Activated naive CD4-positive, alpha-beta T cell treated with Interleukin-2 at 50 U/mL for 16 hours (primary cell): ENCODE data around the gene GRK5.

ENCODE experiments used
- DNase-seq: peaks from one replicate; pipeline ENCODE4 v3.0.0-alpha.2; 2020

The GRK5 gene

DNA sequence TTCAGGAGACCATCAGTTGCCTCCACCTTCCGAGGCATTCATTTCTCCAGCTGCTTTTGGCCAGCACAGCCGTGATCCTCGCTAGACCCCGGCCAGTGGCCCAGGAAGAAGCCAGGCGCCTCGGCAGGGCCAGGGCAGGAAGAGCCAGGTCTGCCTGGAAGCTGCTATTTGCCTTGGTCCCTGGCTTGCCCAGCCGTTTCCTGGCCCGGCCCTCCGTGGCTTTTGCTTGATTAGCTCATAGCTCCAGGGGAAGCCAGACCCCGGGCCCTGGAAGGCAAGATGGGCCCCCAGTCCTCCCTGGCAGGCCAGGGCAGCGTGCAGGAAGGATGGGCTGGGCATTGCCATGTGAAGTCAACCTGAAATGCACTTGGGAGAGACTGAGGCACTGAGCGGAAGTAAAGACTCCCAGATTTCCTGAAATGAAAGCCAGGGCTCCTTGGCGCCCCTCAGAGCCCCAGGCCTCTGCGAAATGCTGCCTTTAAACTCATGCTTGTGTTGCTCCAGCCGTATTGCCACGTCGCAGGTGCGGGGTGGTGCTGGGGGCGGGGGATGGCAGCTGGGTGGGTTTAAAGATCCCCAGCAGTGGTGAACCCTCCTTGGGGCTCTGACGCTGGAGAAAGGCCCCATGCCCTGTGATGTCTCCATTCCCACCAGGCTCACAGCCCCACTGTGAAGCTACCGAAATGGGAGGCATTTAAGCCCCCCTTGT, 160.6 kb downstream of the GRK5 start:
- DNase-seq = no peak

DNA sequence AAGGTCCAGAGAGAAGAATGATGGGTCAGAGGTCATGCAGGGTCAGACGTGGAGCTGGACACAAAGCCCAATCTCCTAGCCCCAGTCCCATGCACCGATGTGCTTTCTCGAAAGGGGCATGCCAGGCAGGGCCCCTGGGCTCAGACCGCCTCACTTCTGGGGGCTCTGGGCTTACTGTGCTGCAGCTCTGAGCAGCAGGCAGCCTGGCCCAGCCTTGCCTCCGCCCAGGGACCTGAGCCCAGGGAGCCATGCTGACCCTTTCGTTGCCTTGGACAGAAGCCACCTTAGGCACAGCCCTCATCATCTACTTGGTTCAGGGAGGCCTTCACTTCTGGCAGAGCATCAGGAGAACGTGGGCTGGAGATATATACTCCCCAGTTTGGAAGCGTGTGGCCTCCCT, 161.2 kb downstream of the GRK5 start:
- DNase-seq = no peak

DNA sequence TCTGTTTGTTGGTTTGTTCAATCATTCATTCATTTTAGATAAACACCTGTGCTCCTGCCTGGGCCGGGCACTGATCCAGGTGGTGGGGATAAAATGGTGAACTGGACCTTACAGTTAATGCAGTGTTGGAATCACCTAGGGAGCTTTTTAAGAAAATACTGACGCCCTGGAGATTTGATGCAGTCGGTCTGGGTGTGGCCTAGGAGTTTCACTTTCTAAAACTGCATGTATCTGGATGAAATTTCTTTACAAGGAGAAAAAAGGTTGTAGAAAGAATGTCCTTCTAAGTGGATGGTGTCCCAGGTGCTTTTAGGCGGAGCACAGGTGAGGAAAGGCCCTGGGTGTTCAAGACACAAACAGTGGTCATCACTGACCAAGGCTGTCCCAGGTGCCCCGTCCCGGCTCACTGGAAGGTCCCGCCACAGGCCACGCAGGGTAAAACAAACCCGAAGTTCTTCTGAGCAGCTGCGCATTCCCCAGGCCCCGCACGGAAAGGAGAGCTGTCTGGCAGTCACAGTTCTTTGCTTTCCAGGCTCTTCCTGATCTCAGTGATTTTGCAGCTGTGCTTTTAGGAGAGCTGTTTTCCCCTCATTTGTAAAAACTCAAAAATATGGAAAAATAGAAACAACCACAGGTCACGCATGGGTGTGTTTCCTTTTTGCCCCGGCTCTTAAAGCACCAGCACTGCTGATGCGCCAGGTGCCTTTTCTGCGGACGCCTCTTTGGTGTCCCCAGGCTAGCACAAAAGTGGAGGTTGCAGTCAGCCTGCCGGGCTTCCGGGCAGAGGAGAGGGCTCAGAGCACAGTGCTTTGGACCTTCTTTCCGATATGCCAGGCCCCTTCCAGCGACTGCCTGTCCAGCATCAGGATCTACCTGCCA, 161.9 kb downstream of the GRK5 start:
- DNase-seq = no peak

DNA sequence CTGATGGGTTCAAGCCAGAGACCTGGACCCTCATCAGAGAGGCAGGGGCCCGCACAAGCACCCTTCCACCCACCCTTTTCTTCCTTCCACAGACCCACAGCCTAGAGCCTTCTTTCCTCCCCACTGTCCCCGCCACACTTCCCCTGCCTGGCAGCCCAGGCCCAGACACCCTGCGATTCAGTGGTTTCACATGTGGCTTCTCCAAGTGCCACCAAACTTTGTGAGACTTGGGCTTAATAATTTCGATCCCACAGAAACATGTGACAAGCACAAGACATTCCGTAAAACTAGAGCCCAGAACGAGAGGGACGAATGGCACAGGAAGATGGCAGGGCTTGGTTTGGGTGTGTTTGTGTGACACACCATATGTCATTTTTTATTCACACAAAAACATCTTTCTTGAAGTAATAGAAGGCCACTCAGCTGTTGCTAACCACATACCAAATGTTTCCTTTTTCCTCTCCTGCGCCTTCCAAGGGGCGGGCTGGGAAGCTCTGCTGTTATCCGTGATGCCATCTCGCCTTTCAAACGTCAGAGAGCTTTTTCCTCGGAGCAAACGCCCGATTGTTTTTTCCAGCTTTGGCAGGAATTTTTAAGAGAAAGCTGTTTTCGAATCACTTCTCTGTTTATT, 162.9 kb downstream of the GRK5 start:
- no peak for DNase-seq

DNA sequence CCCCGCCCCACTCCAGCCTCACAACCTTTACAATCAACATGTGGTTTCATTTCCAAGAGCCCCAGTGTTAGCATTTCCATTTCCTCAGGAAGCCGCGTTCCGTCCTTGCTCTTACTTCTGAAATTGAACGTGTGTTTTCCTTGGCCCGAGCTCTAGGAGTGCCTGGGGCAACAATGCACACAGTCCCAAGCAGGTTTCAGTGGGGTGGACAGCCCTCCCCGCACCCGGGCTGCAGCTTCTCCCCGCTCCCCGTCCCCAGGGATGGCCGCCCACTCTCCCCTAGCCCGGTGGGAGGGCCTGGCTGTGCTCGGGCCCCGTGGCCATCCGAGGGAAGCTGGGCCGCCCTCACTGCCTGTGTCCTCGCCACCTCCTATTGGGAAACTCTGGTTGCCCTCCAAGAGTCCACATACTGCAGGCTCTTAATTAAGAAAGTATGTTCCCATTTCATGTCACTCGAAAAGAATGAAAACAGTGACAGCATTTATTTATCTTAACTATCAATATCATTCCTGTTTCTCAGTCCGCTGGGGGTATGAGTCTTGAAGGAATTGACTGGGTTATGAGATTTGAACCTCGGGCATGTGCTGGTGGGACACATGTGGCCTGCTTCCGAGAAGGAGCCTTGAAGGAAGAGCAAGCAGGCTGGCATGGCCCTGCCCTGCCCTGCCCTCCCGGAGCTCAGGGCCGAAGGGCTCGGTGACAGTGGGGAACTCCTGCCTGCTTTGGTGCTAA, 163.8 kb downstream of the GRK5 start:
- DNase-seq = no peak

DNA sequence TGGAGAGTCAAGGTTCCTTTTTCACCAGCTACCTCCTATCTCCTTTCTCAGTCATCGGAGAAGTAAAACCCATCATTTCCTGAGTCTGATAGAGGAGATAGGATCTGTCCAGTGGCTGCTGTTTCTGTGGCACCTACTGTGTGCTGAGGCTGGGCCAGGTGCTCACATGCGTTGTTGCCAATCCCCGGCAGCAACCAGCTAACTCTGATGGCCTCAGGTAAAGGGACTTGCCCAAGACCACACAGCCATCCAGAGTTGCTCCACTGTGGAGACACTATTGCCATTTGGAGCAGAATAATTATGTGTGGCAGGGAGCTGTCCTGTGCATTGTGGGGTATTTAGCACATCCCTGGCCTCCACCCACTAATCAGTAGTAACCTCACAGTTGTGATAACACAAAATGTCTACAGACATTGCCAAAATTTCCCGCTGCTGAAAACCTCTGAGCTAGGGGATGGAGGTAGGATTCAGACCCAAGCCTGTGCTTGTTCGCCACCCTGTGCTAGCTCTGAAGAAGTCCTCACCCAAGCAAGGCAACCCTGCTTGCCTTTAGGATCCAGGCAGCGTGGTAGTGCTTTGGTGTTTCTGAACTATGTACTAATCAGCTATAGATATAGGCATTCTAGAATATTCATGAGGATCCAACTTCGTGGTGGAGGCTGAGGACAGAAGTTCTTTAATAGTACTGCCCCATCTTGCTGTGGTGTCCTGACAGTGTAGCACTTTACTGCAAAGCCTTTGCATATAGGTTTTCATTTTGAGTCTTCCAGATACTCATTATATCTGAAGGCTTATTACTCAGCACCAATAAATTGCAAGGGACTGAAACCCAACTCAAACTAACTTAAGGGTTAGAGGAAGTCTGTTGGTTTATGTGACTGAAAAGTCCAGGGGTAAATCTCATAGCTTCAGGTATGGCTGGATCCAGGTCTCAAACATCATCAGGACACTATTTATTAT, 164.6 kb downstream of the GRK5 start:
- no peak for DNase-seq

DNA sequence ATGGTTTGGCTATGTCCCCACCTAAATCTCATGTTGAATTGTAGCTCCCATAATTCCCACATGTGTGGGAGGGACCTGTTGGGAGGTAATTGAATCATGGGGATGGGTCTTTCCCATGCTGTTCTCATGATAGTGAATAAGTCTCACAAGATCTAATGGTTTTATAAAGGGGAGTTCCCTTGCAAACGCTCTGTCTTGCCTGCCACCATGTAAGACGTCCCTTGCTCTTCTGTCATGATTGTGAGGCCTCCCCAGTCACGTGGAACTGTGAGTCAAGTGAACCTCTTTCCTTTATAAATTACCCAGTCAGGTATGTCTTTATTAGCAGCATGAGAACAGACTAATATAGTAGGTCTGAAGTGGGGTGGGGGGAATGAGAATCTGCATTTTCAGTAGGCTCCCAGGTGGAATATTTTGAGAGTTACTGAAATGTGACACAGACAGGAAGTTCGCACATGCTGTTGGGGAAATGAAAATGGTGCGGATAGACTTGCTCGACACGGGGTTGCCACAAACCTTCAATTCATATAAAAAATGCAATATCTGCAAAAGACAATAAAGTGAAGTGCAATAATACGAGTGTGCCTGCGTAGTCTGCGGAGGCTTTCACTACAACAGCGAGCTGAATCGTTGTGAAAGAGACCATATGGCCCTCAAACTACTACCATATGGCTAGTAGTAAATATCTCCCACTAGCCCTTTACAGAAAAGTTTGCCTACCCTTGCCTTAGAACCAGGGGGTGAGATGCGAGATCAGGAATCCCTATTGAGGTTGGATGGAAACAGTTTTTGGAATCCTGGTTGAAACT, 166.1 kb downstream of the GRK5 start:
- no peak for DNase-seq

DNA sequence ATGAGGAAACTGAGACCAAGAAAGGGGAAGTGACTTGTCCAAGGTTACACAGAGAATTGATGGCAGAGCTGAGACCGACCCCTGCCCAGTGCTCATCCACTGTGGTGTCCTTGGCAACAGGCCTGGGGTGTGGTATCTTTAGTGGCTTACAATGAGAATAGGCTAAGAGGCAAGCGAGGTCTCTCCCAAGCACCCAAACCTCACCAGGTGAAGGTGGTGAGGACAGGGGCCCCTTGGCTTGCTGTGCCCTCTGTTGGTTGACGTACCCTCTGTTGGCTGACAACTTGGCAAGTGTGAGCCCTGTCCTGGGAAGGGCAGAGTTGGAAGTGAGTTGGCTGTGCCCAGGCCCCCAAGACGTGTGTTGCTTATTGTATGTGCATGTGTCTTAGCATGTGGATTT, 166.9 kb downstream of the GRK5 start:
- DNase-seq = no peak

DNA sequence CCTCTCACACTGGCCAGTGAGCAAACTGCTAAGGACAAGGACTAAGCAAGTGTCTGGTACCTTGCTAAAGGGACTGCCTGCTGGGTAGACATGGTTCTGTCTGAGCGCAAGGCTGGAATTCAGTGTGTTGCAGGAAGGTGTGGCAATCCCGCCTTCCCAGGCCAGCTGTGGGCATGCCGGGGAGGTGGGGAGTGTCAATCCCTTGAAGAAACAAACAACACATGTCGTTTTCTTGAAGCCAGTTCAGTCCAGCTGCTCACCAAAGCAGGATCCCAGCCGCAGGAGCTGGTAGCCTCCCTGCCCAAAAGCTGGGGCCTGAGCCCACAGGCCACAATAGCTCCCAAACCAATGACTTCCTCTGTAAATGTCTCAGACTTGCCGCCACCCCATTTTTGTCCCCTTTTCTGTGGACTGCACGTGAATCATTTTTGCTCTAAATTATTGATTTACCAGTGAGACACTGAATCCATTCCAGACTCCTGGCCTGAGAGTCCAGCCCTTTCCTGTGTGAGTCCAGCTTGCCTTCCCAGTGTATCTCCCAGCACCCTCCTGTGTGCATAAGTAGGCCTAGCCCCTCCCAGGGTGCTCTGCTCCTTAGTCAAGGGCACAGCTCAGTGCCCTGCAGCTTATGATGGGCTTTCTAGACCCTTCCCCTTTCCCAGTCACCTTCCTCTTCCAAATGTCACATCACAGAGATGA, 168.4 kb downstream of the GRK5 start:
- DNase-seq = no peak

DNA sequence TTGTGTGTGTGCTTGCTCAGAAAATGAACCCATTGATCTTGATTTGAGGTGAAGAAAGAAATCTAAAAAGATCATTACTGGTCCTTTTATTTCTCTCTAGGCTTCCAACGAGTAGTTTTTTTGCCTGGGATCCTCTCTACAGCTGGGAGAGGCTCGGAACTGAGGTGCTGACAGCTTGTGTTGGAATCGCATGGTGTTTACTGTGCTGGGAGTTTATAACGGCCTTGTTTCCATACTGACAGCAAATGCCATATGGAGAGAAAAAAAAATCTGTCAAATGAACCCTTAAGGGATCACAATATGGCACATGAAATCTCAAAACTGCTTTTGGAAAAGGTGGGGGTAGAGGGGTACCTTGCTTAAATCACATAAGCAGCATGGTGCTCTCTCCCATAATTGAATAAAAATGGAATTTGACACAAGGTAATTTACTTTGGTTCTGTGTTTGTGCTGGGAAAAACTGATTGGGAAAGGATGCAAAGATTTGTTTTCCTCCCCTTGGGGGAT, 170.1 kb downstream of the GRK5 start:
- DNase-seq = no peak

DNA sequence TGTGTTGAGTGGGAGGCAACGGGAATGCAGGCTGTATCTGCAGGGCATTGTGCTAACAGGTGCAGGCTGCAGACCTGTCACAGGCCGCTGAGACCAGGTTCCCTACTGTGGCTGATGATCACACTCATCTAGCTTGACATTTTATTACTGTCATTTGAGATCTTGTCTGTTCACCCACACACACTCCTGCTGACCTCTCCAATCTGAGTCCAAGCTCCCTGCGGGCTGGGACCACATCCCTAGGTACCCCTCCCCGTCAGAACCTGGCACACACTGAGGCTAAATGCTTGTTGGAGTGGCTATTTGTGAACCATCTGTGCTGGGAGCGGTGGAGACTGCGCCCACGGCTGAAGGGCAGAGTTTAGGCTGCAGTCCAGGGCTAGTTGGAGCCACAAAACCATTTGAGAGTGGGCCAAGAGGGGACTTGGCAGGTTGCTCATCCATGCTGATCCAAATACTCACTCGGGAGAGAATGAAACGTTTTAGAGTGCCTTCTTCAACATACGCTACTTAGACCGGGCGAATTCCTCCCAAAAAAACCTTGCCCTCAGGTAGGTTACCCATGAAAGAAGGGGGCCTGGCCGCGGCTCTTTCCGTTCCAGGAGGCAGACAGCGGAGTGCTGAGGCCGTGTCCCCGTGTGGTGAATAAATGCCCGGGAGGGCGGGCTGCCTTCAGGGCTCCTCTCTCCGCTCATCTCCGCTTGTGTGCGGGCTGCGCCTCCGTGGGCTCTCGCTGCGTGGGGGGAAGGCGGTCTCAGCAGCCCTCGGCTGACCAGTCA, 170.8 kb downstream of the GRK5 start:
- DNase-seq = no peak

DNA sequence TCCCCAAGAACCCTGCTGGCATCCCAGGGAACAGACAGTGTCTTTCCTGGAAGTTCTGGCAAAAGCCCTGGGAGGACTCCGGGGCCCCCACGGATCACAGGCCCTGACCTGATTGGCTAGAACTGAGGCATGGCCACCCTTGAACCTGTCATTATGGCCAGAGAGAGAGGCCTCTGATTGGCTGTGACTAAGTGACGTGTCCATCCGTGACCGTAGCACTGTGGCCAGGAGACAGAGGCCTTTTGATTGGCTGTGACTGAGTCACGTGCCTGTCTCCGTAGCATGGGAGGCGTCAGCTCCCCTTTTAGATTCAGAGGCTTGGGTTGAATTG, 171.3 kb downstream of the GRK5 start:
- no peak for DNase-seq

DNA sequence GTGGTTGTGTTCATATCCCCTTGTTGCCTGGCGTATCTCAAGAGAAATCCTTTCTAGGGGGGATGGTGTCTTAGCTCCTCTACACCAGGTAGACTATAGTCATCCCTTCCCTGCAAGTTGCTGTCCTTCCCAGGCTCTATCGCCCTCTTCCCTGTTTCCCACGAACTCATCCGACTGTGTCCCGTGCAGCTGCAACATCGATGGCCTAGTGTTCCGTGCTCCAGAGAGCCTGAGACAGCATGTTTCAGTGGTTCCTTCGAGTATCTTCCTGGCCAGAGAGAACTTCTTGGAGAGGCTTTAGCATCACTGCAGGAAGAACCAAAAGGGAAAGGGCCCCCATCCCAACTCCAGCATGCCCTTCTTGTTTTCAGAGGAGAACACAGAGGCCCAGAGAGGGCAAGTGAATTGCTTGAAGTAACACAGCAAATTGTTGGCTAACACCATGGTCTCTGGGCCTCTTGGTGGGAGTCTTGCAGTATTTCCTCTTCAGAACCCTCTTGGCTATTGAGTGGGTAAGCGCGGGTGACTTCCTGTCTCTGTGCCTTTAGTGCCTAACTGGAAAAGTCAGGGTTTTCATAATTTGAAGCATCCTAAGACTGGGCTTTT, 172.2 kb downstream of the GRK5 start:
- no peak for DNase-seq

DNA sequence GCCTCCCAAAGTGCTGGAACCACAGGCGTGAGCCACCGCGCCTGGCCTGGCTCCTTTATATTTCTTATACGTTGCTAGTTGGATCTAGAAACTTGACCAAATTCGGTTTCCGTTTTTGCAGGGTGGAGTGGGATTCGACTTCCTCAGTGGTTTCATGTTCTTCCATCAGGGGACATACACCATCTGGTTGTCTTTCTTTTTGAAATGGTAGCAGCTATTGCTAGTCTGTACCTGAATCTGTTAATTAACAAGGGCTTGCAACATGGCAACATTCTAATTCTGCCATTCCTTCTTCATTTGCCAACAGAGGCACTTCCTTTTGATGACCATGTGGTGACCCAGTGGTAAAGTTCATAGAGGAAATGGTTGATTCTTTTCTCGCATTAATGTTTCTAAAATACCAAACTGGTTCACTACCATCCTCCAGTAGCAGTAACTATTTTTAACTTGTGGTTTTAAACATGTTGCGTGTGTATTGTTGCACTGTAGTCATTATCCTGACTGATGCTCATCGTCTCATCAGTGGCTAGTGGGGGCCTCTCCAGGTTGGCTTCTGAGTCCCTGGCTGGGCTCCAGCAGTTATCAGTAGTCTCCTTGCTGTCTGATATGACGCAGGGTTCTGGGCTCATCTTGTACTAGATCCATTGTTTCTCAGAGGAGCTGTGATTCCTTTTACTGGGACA, 175.9 kb downstream of the GRK5 start:
- DNase-seq = no peak

DNA sequence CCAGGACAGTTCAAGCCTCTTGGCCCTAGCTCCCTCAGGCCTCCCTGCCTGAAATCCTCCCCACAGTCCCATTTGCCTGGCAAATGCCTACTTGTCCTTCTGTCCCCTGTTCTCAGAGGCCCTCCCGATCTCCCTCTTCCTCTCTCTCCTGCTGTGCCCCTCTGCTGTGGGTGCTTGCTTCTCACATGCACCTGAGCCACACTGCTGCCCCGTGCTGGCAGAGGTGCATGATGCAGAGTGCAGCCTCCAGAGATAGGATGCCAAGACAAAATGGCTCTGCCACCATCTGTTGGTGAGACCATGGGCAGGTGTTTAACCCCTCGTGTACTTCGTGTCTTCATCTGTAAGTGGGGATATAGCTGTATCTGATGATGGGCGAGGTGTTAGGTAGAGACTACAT, 176.8 kb downstream of the GRK5 start:
- no peak for DNase-seq

DNA sequence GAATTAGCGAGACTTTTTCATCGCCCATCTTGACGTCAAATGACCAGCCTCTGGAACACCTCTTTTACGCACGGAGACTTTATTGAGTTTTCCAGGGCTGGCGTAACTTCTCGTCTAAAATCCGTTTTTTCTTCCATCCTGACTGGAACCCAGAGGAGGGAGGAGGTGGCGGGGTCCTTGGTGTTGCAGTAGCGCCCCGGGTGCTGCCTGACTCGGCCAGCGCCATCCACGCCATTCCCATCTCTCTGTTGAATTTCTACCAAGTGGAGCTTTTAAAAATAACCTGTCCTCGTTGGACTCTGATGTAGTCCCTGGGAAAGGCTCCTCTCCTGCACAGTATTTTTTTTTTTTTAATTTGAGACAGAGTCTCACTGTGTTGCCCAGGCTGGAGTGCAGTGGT, 179.3 kb downstream of the GRK5 start:
- DNase-seq = no peak

DNA sequence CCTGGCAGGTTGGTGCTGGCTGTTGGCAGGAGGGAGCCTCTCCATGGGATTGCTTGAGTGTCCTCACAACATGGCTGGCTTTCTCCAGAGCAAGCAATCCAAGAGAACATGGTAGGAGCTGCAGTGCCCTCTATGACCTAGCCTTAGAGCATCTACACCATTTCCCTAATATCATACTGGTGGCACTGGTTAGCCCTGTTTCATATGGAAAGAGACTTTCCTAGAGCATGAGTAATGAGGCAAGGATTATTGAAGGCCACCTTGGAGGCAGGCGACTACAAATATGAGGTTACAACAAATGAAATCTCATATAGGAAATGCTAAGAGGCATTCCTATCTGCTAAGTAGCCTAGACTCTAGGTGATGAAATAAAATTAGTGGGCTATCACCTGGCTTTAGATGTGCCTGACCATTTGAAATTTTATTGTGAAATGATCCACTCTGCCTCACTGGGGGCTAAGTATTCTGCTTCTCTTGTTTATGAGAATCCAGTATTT, 181.5 kb downstream of the GRK5 start:
- no peak for DNase-seq
